Measurements from ENCODE around the gene TIAM2. TPM values are rescaled to one million over a fixed set of nuclear protein-coding genes. Genes with fewer than 3 reads are reported as not detected.

Gene TIAM2
- total RNA-seq, 1 experiment from 2014 or later = 3.8 TPM

GRCh38 chr6:155077784-155078183 lies 82.7 kb downstream of the TIAM2 start:
- Histone ChIP-seq H3K4me1 (no peaks in the 10 kb centered on the region), H3K9me3 (no peaks in the 10 kb centered on the region), H3K4me3 (ENCODE audit: low read depth, low read length) (no peak overlapping the region), H3K36me3 (ENCODE audit: control insufficient read depth, insufficient read depth, low read length) (no peaks in the 10 kb centered on the region), H3K27me3 (replicated peaks; ENCODE audit: control insufficient read depth, insufficient read depth, low read length) (no peaks in the 10 kb centered on the region)
- Mint-ChIP-seq H3K4me1 (ENCODE audit: low read depth, unreplicated experiment) (no peaks in the 10 kb centered on the region), H3K27me3 (ENCODE audit: insufficient read depth, unreplicated experiment) (no peaks in the 10 kb centered on the region), H3K9me3 (ENCODE audit: unreplicated experiment) (no peaks in the 10 kb centered on the region), H3K4me3 (ENCODE audit: unreplicated experiment) (no peak overlapping the region), H3K36me3 (ENCODE audit: insufficient read depth, unreplicated experiment) (no peaks in the 10 kb centered on the region), H3K27ac (ENCODE audit: unreplicated experiment) (no peak overlapping the region)
- POLR2A ChIA-PET = no interaction called here
- DNase-seq = no peak
- no peak for TF ChIP-seq CTCF (IDR thresholded peaks at IDR 0.05; ENCODE audit: insufficient read depth in 1 of 2, low read depth in 1 of 2, low read length in 1 of 2, severe bottlenecking in 1 of 2, unreplicated experiment in 1 of 2)
- intact Hi-C loops (cut with micrococcal nuclease; ENCODE audit: unreplicated experiment) = no loop called here
- CTCF ChIA-PET = no interaction called here
- BruUV-seq (replicated peaks) = no TSS peak

- Histone ChIP-seq H3K36me3 (ENCODE audit: control insufficient read depth, insufficient read depth, low read length) (no peaks in the 10 kb centered on the region), H3K4me1 (no peaks in the 10 kb centered on the region), H3K4me3 (ENCODE audit: low read depth, low read length) (no peak overlapping the region), H3K27me3 (replicated peaks; ENCODE audit: control insufficient read depth, insufficient read depth, low read length) (no peaks in the 10 kb centered on the region), H3K9me3 (no peaks in the 10 kb centered on the region)
- CTCF ChIA-PET = no interaction called here
- no peak for TF ChIP-seq CTCF (IDR thresholded peaks at IDR 0.05; ENCODE audit: insufficient read depth in 1 of 2, low read depth in 1 of 2, low read length in 1 of 2, severe bottlenecking in 1 of 2, unreplicated experiment in 1 of 2)
- Mint-ChIP-seq H3K36me3 (ENCODE audit: insufficient read depth, unreplicated experiment) (no peaks in the 10 kb centered on the region), H3K27ac (ENCODE audit: unreplicated experiment) (no peak overlapping the region), H3K9me3 (ENCODE audit: unreplicated experiment) (no peaks in the 10 kb centered on the region), H3K27me3 (ENCODE audit: insufficient read depth, unreplicated experiment) (no peaks in the 10 kb centered on the region), H3K4me3 (ENCODE audit: unreplicated experiment) (no peak overlapping the region), H3K4me1 (ENCODE audit: low read depth, unreplicated experiment) (no peaks in the 10 kb centered on the region)
- BruUV-seq (replicated peaks) = no TSS peak
- POLR2A ChIA-PET = no interaction called here
- DNase-seq = no peak
- intact Hi-C loops (cut with micrococcal nuclease; ENCODE audit: unreplicated experiment) = no loop called here
Observed at GRCh38 chr6:155078331-155078745, 83.2 kb downstream of the TIAM2 start.

DNA sequence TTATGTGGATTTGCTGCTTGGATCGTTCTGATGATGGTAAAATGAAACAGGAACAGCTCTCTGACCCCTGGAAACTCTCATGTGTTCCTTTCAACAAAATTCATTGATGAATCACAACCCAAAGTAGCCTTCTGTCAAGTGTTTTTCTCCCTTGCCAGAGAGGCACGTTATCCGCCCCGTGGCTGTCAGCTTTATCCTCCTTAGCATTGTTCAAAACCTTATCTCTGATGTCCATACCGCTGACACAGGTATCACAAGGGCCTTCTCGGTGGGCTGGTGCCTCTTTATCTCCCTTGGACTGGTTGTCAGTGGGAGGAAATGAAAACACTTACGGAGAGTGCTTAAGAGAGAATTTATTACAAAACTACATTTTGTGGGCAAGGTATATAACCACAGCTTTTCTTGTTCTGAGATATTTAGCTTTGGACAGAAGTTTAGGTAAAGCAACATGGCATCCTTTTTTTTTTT lies 84.9 kb downstream of the TIAM2 start:
- ChIA-PET CTCF (no interaction called here), POLR2A (no interaction called here)
- Mint-ChIP-seq H3K27me3 (ENCODE audit: insufficient read depth, unreplicated experiment) (no peaks in the 10 kb centered on the region), H3K36me3 (ENCODE audit: insufficient read depth, unreplicated experiment) (no peaks in the 10 kb centered on the region), H3K4me3 (ENCODE audit: unreplicated experiment) (no peak overlapping the region), H3K9me3 (ENCODE audit: unreplicated experiment) (no peaks in the 10 kb centered on the region), H3K4me1 (ENCODE audit: low read depth, unreplicated experiment) (no peaks in the 10 kb centered on the region), H3K27ac (ENCODE audit: unreplicated experiment) (no peak overlapping the region)
- no peaks in the 10 kb centered on the region for H3K36me3 ChIP-seq (ENCODE audit: control insufficient read depth, insufficient read depth, low read length)
- H3K4me1 ChIP-seq = peaks cover 12% of the 10 kb centered on the region
- H3K4me3 ChIP-seq (ENCODE audit: low read depth, low read length) = no peak overlapping the region
- DNase-seq = no peak
- no peaks in the 10 kb centered on the region for H3K27me3 ChIP-seq (replicated peaks; ENCODE audit: control insufficient read depth, insufficient read depth, low read length)
- no peaks in the 10 kb centered on the region for H3K9me3 ChIP-seq
- no TSS peak for BruUV-seq (replicated peaks)
- intact Hi-C loops (cut with micrococcal nuclease; ENCODE audit: unreplicated experiment) = no loop called here
- no peak for TF ChIP-seq CTCF (IDR thresholded peaks at IDR 0.05; ENCODE audit: insufficient read depth in 1 of 2, low read depth in 1 of 2, low read length in 1 of 2, severe bottlenecking in 1 of 2, unreplicated experiment in 1 of 2)

Measured in Caco-2 (cell line).